Measurements from ENCODE around the gene CSTPP1.

- TF ChIP-seq CTCF (IDR thresholded peaks at IDR 0.05) (no peak), POLR2A (IDR thresholded peaks at IDR 0.05) (no peak), POLR2AphosphoS5 (IDR thresholded peaks at IDR 0.05) (no peak)
Observed at GRCh38 chr11:47087801-47088200, 151.2 kb downstream of the CSTPP1 start.
